ENCODE results near the gene MRPL14.
A peak's percentile ranks its signal among the peaks of the same experiment; 100 is the strongest.

DNA sequence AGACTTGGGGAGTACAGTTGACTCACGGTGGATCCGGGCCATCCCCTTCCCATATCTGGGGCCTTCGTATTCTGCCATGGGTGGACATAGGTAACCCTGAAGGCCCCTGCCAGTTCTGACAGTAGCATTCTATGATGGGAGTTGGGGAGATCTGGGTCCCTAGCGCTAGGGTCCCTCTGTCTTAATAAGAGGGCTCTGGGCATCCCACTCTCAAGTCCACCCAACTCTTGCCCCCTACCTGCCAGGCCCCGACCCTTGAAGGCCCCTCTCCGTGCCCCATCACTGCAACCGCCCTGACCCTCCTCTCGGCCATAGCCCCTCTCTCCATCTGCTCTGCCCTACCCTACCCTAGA is 24.8 kb upstream of the MRPL14 start:
- TF ChIP-seq, protein P1, sequence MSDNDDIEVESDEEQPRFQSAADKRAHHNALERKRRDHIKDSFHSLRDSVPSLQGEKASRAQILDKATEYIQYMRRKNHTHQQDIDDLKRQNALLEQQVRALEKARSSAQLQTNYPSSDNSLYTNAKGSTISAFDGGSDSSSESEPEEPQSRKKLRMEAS (IDR thresholded peaks at IDR 0.05), result no peak
- TF ChIP-seq, protein P2, sequence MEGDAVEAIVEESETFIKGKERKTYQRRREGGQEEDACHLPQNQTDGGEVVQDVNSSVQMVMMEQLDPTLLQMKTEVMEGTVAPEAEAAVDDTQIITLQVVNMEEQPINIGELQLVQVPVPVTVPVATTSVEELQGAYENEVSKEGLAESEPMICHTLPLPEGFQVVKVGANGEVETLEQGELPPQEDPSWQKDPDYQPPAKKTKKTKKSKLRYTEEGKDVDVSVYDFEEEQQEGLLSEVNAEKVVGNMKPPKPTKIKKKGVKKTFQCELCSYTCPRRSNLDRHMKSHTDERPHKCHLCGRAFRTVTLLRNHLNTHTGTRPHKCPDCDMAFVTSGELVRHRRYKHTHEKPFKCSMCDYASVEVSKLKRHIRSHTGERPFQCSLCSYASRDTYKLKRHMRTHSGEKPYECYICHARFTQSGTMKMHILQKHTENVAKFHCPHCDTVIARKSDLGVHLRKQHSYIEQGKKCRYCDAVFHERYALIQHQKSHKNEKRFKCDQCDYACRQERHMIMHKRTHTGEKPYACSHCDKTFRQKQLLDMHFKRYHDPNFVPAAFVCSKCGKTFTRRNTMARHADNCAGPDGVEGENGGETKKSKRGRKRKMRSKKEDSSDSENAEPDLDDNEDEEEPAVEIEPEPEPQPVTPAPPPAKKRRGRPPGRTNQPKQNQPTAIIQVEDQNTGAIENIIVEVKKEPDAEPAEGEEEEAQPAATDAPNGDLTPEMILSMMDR (IDR thresholded peaks at IDR 0.05 in 2 of 3, conservative IDR thresholded peaks at IDR 0.05 in 1 of 3; ENCODE audit: borderline replicate concordance in 1 of 3, insufficient read depth in 1 of 3, low read depth in 2 of 3, low read length in 2 of 3), result 0 out of 6 replicates have a peak, but pooled peaks of 1 of the 3 experiments have one; percentile 4
- TF ChIP-seq ZFX (IDR thresholded peaks at IDR 0.05) (no peak; the same call in 1 of the 2 replicates), JUND (IDR thresholded peaks at IDR 0.05) (no peak), EZH2 (IDR thresholded peaks at IDR 0.05) (no peak), POLR2A (IDR thresholded peaks at IDR 0.05; ENCODE audit: borderline replicate concordance, extremely low read depth, insufficient read depth, insufficient read length) (no peak), ZNF274 (IDR thresholded peaks at IDR 0.05; ENCODE audit: low read depth, low read length) (no peak), FOSL1 (IDR thresholded peaks at IDR 0.05; ENCODE audit: low read depth) (no peak), RAD21 (IDR thresholded peaks at IDR 0.05; ENCODE audit: low read depth) (no peak)
- TF ChIP-seq, protein P3, sequence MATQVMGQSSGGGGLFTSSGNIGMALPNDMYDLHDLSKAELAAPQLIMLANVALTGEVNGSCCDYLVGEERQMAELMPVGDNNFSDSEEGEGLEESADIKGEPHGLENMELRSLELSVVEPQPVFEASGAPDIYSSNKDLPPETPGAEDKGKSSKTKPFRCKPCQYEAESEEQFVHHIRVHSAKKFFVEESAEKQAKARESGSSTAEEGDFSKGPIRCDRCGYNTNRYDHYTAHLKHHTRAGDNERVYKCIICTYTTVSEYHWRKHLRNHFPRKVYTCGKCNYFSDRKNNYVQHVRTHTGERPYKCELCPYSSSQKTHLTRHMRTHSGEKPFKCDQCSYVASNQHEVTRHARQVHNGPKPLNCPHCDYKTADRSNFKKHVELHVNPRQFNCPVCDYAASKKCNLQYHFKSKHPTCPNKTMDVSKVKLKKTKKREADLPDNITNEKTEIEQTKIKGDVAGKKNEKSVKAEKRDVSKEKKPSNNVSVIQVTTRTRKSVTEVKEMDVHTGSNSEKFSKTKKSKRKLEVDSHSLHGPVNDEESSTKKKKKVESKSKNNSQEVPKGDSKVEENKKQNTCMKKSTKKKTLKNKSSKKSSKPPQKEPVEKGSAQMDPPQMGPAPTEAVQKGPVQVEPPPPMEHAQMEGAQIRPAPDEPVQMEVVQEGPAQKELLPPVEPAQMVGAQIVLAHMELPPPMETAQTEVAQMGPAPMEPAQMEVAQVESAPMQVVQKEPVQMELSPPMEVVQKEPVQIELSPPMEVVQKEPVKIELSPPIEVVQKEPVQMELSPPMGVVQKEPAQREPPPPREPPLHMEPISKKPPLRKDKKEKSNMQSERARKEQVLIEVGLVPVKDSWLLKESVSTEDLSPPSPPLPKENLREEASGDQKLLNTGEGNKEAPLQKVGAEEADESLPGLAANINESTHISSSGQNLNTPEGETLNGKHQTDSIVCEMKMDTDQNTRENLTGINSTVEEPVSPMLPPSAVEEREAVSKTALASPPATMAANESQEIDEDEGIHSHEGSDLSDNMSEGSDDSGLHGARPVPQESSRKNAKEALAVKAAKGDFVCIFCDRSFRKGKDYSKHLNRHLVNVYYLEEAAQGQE (IDR thresholded peaks at IDR 0.05; ENCODE audit: low read depth), result no peak

Measured in HCT116 (cell line).